ENCODE measurements around the gene CMSS1.

The CMSS1 gene

DNA sequence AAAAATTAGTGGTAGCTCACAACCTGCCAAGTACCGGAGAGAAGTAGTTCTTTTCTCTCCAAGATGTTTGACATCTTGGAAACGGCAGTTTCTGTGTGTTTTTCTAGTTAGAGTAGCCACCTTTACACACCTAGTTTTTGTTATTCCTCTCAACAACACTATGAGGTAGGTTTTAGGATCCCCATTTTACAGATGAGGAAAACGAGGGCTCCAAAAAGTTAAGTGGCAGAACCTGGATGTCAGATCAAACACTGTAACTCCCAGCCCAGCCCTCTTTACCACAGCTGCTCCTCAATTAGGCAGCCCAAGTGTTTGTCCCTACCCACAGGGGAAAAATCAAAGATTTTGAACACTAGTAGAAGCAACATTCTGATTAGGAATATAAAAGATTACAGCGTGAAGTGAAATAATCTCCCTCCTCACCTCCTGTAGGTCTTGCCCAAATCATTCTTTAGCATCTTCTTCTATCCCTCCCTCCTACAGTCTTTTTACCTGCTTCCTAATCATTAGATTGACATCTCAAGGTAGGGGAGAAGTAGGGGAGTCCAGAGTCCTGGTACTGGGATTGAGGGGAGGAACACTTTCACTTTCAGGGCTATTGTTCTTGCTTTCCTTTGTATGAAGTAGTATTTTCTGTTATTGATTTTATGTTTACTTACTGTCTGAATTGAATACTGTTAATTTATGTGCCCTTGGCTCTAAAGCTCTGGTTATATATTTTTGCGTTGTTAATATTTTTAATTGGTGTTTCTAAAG, 142.6 kb downstream of the CMSS1 start:
- DNase-seq (ENCODE audit: low spot score): no peak

DNA sequence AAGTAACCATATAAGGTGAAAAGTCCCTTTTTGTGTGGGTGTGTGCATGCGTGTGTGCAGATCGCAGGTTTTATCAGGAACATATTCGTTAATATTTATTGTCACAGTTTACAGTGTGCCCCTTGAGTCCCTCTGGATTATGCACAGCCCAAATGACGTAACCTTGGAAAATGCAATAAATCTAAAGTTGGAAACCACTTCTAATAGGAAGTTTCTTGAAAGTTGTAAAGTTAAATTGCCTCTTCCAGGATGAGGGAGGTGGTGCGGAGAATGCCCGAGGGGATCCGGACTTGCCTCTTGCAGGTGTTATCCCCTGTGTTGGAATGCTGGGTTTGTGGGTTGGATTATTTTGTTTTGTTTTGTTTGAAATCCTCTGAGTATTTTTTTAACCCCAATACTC, 143.3 kb downstream of the CMSS1 start:
- no peak for DNase-seq (ENCODE audit: low spot score)

- DNase-seq (ENCODE audit: low spot score): no peak
Measured at GRCh38 chr3:99961756-99962515, 144.3 kb downstream of the CMSS1 start.

- peak; percentile 16 for DNase-seq (ENCODE audit: low spot score)
Measured at GRCh38 chr3:99962703-99963102, 145.0 kb downstream of the CMSS1 start.

DNA sequence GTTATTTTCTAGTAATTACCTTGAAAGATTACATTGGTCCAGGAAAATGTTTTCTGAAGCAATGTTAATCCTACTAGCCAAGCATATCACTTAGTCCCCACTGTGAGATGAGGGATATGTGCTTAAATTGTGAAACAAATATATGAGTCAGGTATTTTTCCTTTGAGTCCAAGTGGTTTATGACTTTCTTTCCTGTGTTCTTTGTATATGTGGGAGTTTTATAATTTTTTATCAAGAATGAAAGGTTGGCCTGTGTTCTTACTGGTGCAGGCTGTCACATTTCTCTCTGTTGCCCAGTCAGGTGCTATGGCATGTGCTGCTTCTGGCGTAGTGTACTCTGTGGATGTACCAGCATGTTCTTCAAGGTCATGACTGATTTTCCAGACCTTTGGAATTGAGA, 147.4 kb downstream of the CMSS1 start:
- DNase-seq (ENCODE audit: low spot score): no peak

- no peak for DNase-seq (ENCODE audit: low spot score)
Measured at GRCh38 chr3:99965681-99966408, 148.2 kb downstream of the CMSS1 start.

- DNase-seq (ENCODE audit: low spot score): no peak
Measured at GRCh38 chr3:99966662-99967416, 149.2 kb downstream of the CMSS1 start.

DNA sequence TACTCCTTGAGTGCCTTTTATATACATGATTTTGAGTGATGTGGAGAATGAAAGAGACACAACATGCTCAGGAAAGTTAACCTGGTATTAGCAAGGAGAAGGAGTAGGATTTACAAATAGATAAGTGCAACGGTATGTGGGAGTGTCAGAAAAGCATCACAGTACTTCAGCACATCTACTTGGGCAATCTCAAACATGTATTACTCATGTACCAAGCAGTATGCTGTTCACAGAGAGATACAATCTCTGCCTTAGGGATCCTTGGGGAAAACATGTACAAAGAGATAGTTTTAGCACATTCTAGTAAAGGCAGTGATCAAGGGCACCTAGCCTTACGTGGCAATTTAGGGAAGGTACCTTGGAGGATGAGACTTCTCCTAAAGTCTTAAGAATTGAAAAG, 150.1 kb downstream of the CMSS1 start:
- no peak for DNase-seq (ENCODE audit: low spot score)

GRCh38 chr3:99969136-99969535, 151.5 kb downstream of the CMSS1 start:
- no peak for DNase-seq (ENCODE audit: low spot score)

GRCh38 chr3:99970198-99970597, 152.5 kb downstream of the CMSS1 start:
- DNase-seq (ENCODE audit: low spot score): no peak

GRCh38 chr3:99971761-99972160, 154.1 kb downstream of the CMSS1 start:
- DNase-seq (ENCODE audit: low spot score): no peak

- DNase-seq (ENCODE audit: low spot score): no peak
Measured at GRCh38 chr3:99972380-99973104, 154.9 kb downstream of the CMSS1 start.

GRCh38 chr3:99974989-99975388, 157.3 kb downstream of the CMSS1 start:
- DNase-seq (ENCODE audit: low spot score): peak; percentile 81

DNA sequence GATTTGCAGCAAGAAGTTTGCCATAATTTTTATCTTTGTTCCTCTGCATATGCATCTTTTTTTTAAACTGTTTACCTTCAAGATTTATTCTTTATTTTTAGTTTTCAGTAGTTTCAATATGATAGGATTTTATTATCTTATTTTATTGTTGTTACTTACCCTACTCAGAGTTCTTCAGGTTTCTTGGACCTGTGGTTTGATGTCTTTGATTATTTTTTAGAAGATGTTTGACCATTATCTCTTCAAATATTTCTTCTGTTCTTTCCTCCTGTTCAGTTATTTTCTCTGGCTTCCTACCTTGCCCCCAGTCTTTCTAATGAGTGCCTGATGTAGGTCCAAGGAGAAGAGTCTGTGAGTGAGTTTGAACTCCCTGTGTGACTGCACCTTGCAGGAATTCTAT, 158.9 kb downstream of the CMSS1 start:
- no peak for DNase-seq (ENCODE audit: low spot score)

DNA sequence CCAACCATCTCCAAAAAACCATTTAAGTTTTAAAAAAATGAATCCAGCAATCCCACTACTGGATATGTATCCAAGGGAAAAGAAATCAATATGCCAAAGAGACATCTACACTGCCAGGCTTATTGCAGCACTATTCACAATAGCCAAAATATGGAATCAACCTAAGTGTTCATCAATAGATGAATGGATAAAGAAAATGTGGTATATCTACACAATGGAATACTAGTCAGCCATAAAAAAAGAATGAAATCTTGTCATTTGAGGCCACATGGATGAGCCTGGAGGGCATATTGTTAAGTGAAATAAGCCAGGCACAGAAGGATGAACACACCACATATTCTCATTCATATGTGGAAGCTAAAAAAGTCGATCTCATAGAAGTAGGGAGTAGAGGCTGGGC, 160.6 kb downstream of the CMSS1 start:
- DNase-seq (ENCODE audit: low spot score): no peak

DNA sequence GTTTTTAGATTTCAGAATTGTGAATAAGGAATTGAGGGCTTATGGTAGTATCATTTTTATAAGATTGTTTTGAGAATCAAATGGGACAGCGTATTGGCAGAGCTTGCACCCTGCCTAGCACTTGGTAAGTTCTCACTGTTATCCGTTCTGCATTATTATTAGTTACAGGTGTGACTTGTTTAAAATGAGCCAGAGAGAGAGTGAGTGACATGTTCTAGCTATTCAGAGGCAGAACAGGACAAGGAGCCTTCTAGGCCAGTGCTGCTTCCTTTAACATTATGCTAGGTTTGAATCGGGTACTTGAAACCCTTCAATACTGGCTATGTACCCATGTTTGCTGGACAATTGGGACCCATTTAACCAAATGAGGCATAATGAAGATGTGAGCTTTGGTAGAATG, 162.9 kb downstream of the CMSS1 start:
- DNase-seq (ENCODE audit: low spot score): no peak

GRCh38 chr3:99981138-99981537, 163.5 kb downstream of the CMSS1 start:
- no peak for DNase-seq (ENCODE audit: low spot score)

- no peak for DNase-seq (ENCODE audit: low spot score)
Measured at GRCh38 chr3:99982650-99983049, 165.0 kb downstream of the CMSS1 start.

DNA sequence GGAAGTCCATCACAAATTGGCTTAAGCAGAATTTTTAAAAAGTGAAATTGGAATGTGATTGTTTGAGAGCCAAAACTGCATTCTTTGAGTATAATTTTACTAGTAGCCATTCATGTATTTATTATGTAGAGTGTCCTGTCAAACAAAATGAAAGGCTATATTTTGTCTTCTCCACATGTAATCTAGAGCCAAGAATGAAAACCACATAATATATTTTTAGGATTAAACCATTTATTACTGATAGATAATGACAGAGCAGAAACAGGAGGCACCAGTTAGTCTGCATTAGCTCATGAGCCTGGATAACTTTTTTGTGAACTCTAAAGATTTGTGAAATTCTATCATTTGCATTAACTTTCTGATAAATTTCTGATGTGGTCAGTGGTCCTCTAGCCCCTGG, 166.5 kb downstream of the CMSS1 start:
- no peak for DNase-seq (ENCODE audit: low spot score)

DNA sequence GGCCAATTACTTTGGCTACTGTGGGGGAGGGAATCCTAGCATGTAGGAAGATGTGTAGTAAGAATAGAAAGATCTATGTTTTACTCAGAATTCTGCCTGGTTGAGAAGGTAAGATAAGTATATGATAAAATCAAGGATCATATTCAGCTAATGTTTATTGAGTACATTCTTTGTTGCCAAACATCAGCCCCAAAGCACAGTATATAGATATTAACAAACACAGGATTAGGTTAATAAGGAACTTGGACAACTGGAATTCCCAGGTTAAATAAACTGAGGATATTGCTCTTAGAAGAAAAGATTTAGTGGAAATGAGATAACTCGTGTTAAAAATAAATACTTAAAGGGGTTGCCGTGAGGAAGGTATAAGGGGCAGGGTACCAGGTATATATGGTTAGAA, 167.0 kb downstream of the CMSS1 start:
- DNase-seq (ENCODE audit: low spot score): no peak

- no peak for DNase-seq (ENCODE audit: low spot score)
Measured at GRCh38 chr3:99990179-99990578, 172.5 kb downstream of the CMSS1 start.

DNA sequence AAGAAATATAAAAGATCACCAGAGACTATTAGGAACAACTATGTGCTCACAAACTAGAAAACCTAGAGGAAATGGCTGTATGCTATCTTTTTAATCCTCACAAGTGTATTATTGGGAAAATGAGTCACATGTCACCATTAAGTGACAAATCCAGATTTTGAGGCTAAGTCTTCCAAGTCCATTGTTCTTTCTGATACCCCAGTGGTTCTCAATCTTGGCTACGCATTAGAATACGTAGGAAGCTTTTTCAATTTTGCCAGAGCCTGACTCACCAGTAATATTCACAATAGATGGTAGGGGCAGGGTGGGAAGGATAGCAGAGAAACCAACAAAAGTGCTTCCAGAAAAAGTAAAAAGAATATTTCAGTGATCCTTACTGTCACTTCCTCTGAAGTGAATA, 179.6 kb downstream of the CMSS1 start:
- DNase-seq (ENCODE audit: low spot score): no peak
